Hepatocyte (in vitro differentiated cells): Measurements from ENCODE around the gene ASPHD2. TPM values are rescaled to one million over a fixed set of nuclear protein-coding genes. Genes with fewer than 3 reads are reported as not detected.

Source experiments
- DNase-seq: peaks from one replicate; pipeline ENCODE4 v3.0.0-alpha.2; 2016; ENCODE audit warnings: low spot score
- H2AFZ ChIP-seq: fragments of 200-600 bp; sonication (generic); 2 replicates; pipeline ENCODE4 v1.6.0; 2016; ENCODE audit warnings: antibody characterized with exemption, mild to moderate bottlenecking
- H3K27ac ChIP-seq: fragments of 200-600 bp; sonication (generic); 2 replicates; pipeline ENCODE4 v1.5.1; 2016; ENCODE audit warnings: mild to moderate bottlenecking
- H3K27me3 ChIP-seq: fragments of 200-600 bp; sonication (generic); 2 replicates; pipeline ENCODE4 v1.6.1; 2016
- H3K36me3 ChIP-seq: fragments of 200-600 bp; sonication (generic); replicated peaks from 2 replicates; pipeline ENCODE4 v1.5.1; 2016; ENCODE audit warnings: low read depth; ENCODE audit not compliant: insufficient read depth
- H3K4me1 ChIP-seq: fragments of 200-600 bp; sonication (generic); 2 replicates; pipeline ENCODE4 v1.5.1; 2016; ENCODE audit warnings: mild to moderate bottlenecking, moderate library complexity; ENCODE audit not compliant: insufficient read depth
- H3K4me2 ChIP-seq: fragments of 200-600 bp; sonication (generic); 2 replicates; pipeline ENCODE4 v1.6.0; 2016
- H3K4me3 ChIP-seq: fragments of 200-600 bp; sonication (generic); 2 replicates; pipeline ENCODE4 v1.5.1; 2016; ENCODE audit warnings: mild to moderate bottlenecking
- H3K79me2 ChIP-seq: fragments of 200-600 bp; sonication (generic); 2 replicates; pipeline ENCODE4 v1.6.0; 2017; ENCODE audit warnings: mild to moderate bottlenecking
- H3K9me2 ChIP-seq: fragments of 200-600 bp; sonication (generic); replicated peaks from 2 replicates; pipeline ENCODE4 v1.6.0; 2017; ENCODE audit warnings: mild to moderate bottlenecking; ENCODE audit not compliant: insufficient read depth
- H3K9me3 ChIP-seq: fragments of 200-600 bp; sonication (generic); 2 replicates; pipeline ENCODE4 v1.5.1; 2016; ENCODE audit warnings: low read depth, mild to moderate bottlenecking
- H4K20me1 ChIP-seq: fragments of 200-600 bp; sonication (generic); 2 replicates; pipeline ENCODE4 v1.6.0; 2016; ENCODE audit warnings: mild to moderate bottlenecking; ENCODE audit not compliant: insufficient read depth, poor library complexity, severe bottlenecking
- CTCF ChIP-seq: fragments of 200-600 bp; sonication (generic); IDR thresholded peaks from 2 replicates; pipeline ENCODE4 v1.5.1; 2016; ENCODE audit warnings: antibody characterized with exemption, mild to moderate bottlenecking; ENCODE audit not compliant: poor library complexity
- EZH2 ChIP-seq: fragments of 200-600 bp; sonication (generic); IDR thresholded peaks from 2 replicates; pipeline ENCODE4 v1.6.1; 2016; ENCODE audit warnings: antibody characterized with exemption, mild to moderate bottlenecking, borderline replicate concordance
- EZH2phosphoT487 ChIP-seq: fragments of 200-600 bp; sonication (generic); IDR thresholded peaks from one replicate; pipeline ENCODE4 v1.6.1; 2018; ENCODE audit warnings: antibody characterized with exemption, mild to moderate bottlenecking, low read depth, moderate library complexity; ENCODE audit not compliant: unreplicated experiment, severe bottlenecking
- WGBS: methylation state at CpG from one replicate; pipeline ENCODE4 v1.1.6; 2016; ENCODE audit warnings: low lambda C conversion rate; ENCODE audit errors: missing lambda C conversion rate; 5-methylcytosine and 5-hydroxymethylcytosine counted together
- polyA plus RNA-seq: library from polyadenylated mRNA; unstranded; fragments of >200 nt; fragmentation: Nextera tagmentation; extraction: Ambion mirVana; gene quantifications from 2 replicates; pipeline ENCODE4 v1.2.1, GENCODE V29; 2016
- total RNA-seq: library from RNA; depleted of rRNA; stranded (reverse); fragments of >200 nt; gene quantifications from 2 replicates; pipeline ENCODE4 v1.2.3, GENCODE V29; 2014

ASPHD2 gene
- total and polyA plus RNA-seq, 2 experiments from 2014 or later = 1.2 to 2.6 TPM

- Histone ChIP-seq H3K27me3 (no peaks in the 10 kb centered on the region), H3K4me3 (no peak overlapping the region), H3K9me2 (no peaks in the 10 kb centered on the region), H3K9me3 (no peaks in the 10 kb centered on the region), H3K4me1 (peaks cover 14% of the 10 kb centered on the region), H3K36me3 (peaks cover 3% of the 10 kb centered on the region), H3K27ac (no peak overlapping the region), H3K4me2 (no peak overlapping the region), H2AFZ (no peak overlapping the region), H4K20me1 (no peaks in the 10 kb centered on the region), H3K79me2 (peaks cover 35% of the 10 kb centered on the region)
- 73% methylated on average over 4 of the region's 4 CpGs for WGBS
- TF ChIP-seq EZH2 = no peak
- TF ChIP-seq EZH2phosphoT487 = no peak
- no peak for TF ChIP-seq CTCF
- DNase-seq = no peak
These were observed 47.8 kb downstream of the ASPHD2 start for GRCh38 chr22:26476705-26477340.

- Histone ChIP-seq H3K9me2 (no peaks in the 10 kb centered on the region), H3K36me3 (no peaks in the 10 kb centered on the region)
- no peak for DNase-seq
These were observed 48.3 kb downstream of the ASPHD2 start for GRCh38 chr22:26477341-26477731.

GRCh38 chr22:26479043-26479791 is 50.2 kb downstream of the ASPHD2 start:
- Histone ChIP-seq H3K9me2 (no peaks in the 10 kb centered on the region), H3K79me2 (peaks cover 47% of the 10 kb centered on the region), H4K20me1 (no peaks in the 10 kb centered on the region), H3K27me3 (no peaks in the 10 kb centered on the region), H3K9me3 (no peaks in the 10 kb centered on the region), H3K4me1 (peaks cover 20% of the 10 kb centered on the region), H2AFZ (no peak overlapping the region), H3K4me3 (no peak overlapping the region), H3K4me2 (peak overlapping the region; percentile 71), H3K27ac (peak overlapping the region; percentile 75), H3K36me3 (no peaks in the 10 kb centered on the region)
- TF ChIP-seq EZH2phosphoT487 = no peak
- TF ChIP-seq EZH2 = no peak
- TF ChIP-seq CTCF = no peak
- DNase-seq = no peak
- 69% methylated on average over 12 of the region's 12 CpGs for WGBS

More at GRCh38 chr22:26477341-26477731, 48.3 kb downstream of the ASPHD2 start:
- Histone ChIP-seq H3K4me1 (peaks cover 14% of the 10 kb centered on the region), H3K9me3 (no peaks in the 10 kb centered on the region), H3K79me2 (peaks cover 40% of the 10 kb centered on the region), H2AFZ (no peak overlapping the region), H3K4me2 (no peak overlapping the region), H3K4me3 (no peak overlapping the region), H3K27ac (no peak overlapping the region), H4K20me1 (no peaks in the 10 kb centered on the region), H3K27me3 (no peaks in the 10 kb centered on the region)
- TF ChIP-seq CTCF (no peak), EZH2 (no peak), EZH2phosphoT487 (no peak)
- WGBS = 38% methylated on average over 4 of the region's 4 CpGs
